HG02678 (cell line): ENCODE measurements around the gene KDELR1.

Experiments used
- ATAC-seq: cut with Tn5 transposase; IDR thresholded peaks from one replicate; pipeline ENCODE4 v1.9.1; 2021; ENCODE audit warnings: mild to moderate bottlenecking, moderate library complexity; ENCODE audit not compliant: unreplicated experiment

The KDELR1 gene

DNA sequence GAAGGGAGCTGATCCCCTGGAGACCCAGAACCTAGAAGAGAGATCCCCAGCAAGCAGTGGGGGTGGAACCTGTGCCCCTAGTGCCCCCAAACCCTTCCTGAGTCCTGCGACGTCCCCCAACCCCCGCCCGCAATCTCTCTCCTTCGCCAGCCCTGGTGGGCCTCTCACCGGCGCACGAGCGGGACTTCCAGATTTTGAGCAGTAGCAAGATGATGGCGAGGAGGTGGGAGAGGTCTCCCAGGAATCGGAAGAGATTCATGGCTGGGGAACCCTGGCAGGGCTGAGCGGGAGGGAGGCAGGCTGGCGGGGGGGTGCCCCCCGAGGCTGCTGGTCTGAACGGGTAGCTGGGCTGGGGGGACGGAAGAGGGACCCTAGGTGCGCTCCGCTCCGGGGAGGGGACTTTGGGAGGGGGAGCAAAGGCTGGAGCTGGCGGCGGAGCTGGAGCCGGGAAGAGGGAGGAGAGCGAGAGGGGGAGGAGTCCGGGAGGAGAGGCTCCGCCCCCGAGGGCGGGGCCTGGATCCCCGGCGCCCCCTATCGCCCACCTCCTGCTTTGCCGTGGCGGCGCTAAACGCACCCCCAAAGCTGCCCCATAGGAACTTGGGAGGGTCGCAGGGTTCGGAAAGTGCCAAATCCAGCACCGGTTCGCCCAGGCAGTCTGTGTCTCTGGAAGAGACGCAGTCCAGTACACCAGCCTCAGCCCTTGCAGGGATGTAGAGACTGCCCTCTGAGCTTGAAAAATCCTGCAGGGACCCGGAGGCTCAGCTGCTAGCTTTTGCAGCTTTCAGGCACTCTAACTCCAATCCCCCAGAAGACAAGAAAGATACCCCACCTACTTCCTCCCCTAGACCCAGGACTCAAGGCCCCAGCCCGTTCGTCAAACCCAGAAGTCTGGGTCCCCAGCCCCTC, at the start of gene KDELR1:
Gene KDELR1 (minus strand): TSS at position 452 of the 906 bp plus-strand sequence. CDS start 193 bp downstream, at position 259.
- peak; percentile 81 for ATAC-seq

DNA sequence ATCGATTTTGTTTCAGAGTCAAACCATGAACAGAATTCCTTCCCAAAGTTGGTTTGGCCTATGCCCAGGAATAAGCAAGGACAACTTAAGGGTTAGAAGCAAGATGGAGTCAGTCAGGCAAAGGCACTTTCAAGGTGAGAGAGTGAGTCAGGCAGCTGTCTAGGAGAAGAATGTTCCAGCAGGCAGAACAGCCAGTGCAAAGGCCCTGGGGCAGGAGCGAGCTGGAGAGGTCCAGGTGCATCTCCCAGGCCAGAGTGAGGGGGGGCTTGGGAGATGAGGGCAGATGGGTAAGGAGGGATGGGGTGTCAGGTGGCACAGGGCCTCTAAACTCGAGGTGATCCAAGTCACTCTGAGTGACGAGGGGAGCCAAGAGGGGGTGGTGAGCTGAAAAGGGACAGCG, 45.2 kb upstream of the KDELR1 start:
- ATAC-seq: no peak

- no peak for ATAC-seq
Observed at GRCh38 chr19:48433337-48433736, 42.0 kb upstream of the KDELR1 start.

DNA sequence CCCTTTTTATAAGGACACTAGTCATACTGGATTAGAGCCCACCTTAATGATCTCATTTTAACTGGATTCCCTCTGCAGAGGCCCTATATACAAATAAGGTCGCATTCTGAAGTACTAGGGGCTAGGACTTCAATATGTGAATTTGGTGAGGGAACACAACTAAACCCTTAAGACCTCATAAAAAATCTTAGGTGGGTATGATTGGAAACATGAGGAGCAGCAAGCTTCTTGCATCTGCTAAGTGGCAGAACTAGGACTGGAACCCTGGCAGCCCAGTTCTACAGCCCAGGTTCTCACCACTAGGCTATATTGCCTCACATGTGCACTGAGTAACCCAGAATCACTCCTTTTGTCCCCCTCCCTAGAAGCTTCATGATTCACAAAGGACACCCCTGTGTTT, 37.3 kb upstream of the KDELR1 start:
- no peak for ATAC-seq

DNA sequence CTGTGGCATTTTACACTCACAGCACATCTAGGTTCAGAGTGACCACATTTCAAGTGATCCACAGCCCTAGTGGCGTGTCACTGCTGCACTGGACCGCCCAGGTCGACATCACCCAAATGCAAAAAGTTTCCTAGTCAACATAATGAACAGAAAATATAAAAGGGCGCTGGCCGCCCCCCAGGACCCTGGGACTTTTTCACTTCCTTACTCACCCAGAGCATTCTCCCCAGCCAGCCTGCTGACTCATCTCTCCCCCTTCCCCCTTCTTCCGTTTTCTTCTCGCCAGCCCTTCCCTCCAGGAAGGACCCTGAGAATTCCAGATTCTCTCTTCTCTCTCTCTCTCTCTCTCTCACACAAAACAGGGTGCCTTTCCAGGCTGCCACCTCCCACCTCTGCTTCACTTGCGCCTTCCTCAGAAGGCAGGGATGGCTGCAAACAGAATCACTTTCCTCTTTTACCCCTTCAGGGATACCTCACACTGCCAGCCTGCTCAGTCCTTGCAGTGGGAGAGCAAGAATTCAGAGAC, 33.4 kb upstream of the KDELR1 start:
- no peak for ATAC-seq

- ATAC-seq: no peak
Observed at GRCh38 chr19:48421548-48421947, 30.2 kb upstream of the KDELR1 start.

- peak; percentile 85 for ATAC-seq
Observed at GRCh38 chr19:48419158-48419920, 28.0 kb upstream of the KDELR1 start.

DNA sequence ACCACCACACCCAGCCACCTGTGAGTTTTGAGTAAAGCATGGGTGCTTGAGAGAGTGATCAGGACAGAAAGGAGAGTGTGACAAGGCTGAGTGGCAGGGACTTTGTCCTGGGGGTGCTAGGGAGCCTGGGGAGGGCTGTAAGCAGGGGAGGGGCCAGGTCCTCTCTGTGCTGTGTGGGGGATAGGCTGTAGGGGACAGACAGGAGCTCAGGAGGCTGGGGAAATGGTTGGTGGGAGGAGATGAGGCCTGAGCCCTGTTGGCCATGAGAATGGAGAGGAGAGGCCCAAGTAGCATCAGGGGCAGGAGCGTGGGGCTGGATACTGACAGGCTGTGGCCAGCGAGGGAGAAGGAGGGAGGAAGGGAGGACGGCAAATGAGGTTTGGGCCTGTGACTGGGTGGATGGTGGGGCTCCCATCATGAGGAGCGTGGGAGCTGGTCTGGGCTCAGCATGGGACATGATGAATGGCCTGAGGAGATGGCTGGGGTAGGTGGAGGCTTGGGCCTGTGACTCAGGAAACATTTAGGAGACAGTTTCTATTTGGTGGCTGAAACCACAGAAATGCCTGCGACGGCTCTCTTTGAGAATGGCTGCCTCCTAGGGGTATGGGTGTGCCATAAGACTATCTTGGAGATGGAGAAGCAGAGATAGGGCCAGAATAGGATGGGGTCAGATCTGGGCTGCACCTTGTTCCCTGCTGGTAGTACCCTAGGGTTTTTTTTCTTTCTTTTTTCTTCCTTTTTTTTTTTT, 27.1 kb upstream of the KDELR1 start:
- no peak for ATAC-seq

DNA sequence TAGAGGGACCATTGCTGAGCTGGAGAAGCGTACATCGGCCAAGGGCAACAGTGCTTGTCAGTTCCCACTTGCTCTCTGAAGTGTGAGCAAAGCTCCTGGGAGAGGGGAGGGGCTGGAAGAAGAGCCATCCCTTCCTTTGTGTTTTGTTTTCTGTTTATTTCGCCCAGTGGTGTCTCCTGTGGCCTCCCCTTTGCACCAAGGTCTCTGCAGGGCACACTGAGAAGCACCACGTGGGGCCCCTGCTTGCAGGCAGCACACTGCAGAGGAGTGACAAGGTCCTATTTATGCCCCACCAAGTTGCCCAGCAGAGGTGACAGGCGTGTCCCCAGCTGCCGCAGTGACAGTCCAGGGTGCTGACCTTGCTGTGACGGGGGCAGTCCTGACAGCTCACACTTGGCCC, 26.1 kb upstream of the KDELR1 start:
- no peak for ATAC-seq

DNA sequence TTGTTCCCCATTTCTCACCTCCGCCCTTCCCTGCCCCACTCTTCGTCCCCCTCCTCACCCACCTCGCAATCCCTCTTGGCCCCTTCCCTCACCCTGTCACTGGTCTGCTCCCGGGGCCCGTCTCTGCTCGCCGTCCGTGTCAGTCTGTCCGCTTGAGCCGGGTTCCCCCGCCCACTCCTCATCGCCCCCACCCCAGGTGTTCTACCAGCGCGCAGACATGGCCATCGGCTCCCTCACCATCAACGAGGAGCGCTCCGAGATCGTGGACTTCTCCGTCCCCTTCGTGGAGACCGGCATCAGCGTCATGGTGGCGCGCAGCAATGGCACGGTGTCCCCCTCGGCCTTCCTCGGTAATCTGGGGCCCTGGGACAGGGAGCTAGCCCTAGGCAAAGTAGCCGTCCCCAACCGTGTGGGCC, 24.5 kb upstream of the KDELR1 start:
- ATAC-seq: no peak

DNA sequence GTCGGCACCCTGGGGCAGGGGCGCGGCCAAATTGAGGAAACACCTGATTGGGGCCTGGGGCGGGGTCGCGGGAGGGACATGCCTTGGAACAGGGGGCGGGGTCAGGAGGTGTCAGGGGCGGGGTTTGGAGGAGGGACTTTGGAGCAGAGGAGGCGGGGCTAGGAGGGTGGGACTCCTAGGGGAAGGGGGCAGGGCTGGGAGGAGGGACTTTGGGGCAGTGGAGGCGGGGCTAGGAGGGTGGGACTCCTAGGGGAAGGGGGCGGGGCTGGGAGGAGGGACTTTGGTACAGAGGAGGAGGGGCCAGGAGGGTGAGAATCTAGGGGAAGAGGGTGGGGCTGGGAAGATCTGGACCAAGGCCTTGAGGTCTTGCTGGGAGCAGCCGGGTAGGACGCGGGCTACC, 24.0 kb upstream of the KDELR1 start:
- no peak for ATAC-seq

DNA sequence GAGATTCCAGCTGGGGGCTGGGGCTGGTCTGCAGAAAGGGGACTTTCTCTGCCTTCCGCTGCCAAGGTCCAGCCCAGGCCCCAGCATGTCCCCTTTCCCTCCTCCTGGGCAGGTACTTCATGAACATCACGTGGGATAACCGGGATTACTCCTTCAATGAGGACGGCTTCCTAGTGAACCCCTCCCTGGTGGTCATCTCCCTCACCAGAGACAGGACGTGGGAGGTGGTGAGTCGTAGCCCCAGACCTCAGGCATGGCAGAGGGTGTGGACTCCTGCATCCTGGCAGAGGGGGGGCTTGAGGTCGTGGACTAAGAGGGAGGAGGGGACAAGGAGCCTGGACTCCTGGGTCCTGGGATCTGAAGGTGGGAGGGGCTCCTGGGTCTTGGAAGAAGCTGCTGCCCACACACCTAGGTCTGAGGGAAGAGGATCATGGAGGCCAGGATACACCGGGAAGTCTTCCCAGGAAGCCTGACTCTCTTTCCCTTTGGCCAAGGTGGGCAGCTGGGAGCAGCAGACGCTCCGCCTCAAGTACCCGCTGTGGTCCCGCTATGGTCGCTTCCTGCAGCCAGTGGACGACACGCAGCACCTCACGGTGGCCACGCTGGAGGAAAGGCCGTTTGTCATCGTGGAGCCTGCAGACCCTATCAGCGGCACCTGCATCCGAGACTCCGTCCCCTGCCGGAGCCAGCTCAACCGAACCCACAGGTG, 22.7 kb upstream of the KDELR1 start:
- no peak for ATAC-seq

- no peak for ATAC-seq
Observed at GRCh38 chr19:48405850-48406249, 14.5 kb upstream of the KDELR1 start.

DNA sequence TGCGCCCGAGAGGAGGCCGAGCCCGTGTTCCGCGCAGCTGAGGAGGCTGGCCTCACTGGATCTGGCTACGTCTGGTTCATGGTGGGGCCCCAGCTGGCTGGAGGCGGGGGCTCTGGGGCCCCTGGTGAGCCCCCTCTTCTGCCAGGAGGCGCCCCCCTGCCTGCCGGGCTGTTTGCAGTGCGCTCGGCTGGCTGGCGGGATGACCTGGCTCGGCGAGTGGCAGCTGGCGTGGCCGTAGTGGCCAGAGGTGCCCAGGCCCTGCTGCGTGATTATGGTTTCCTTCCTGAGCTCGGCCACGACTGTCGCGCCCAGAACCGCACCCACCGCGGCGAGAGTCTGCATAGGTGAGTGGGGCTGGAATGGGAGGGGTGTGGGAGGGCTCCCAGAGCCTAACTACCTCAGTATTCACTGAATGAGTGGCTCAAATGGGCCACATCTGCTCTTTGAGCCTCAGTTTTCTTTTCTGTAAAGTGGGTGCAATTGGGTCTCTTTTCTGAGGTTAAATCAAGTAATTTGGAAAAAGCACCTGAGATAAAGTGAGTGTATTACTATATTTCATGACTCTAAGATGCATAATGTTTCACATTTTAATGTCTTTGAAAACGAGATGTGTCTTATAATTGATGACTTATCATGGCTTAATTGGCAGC, 13.8 kb upstream of the KDELR1 start:
- ATAC-seq: no peak

GRCh38 chr19:48403606-48404005, 12.3 kb upstream of the KDELR1 start:
- no peak for ATAC-seq

- ATAC-seq: no peak
Observed at GRCh38 chr19:48401287-48401686, 9.9 kb upstream of the KDELR1 start.

GRCh38 chr19:48400018-48400742, 8.8 kb upstream of the KDELR1 start:
- ATAC-seq: no peak

- ATAC-seq: peak; percentile 63
Observed at GRCh38 chr19:48398375-48399235, 7.3 kb upstream of the KDELR1 start.

DNA sequence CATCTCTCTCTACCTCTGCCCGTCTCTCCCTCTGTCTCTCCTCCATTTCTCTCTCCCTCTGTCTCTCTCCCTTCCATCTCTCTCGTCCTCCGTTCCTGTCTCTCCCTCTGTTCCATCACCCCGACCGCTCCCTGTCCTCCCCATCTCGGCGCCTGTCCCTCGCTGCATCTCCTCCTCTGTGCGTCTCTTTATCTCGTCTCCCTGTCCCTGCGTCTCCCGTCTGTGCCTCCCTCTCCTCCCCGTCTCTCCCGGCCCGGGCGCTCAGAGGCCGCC, 6.7 kb upstream of the KDELR1 start:
- peak; percentile 18 for ATAC-seq
